BLaER1 treated with 17β-estradiol and CSF1 and Interleukin-3, amounts not matched to agents 10 nM and 100 nM (cell line): ENCODE measurements around the gene SCRT2.
A peak's percentile ranks its signal among the peaks of the same experiment; 100 is the strongest.

Experiments
- H3K27ac ChIP-seq, 11 experiments: shearing (Covaris generic); formaldehyde crosslinking; 2 replicates each; pipeline ENCODE4 v1.8.1; 2022
- H3K27me3 ChIP-seq, 11 experiments: shearing (Covaris generic); formaldehyde crosslinking; 2 replicates each; pipeline ENCODE4 v1.8.1; 2022
- H3K36me3 ChIP-seq, 11 experiments: shearing (Covaris generic); formaldehyde crosslinking; 2 replicates each; pipeline ENCODE4 v1.8.1; 2022
- H3K4me1 ChIP-seq, 10 experiments: shearing (Covaris generic); formaldehyde crosslinking; 2 replicates each; pipeline ENCODE4 v1.8.1; 2022
- H3K4me2 ChIP-seq, 11 experiments: shearing (Covaris generic); formaldehyde crosslinking; 2 replicates each; pipeline ENCODE4 v1.8.1; 2022
- H3K4me3 ChIP-seq, 10 experiments: shearing (Covaris generic); formaldehyde crosslinking; 2 replicates each; pipeline ENCODE4 v1.8.1; 2022
- H3K9ac ChIP-seq, 11 experiments: shearing (Covaris generic); formaldehyde crosslinking; 2 replicates each; pipeline ENCODE4 v1.8.1; 2022
- H3K9me3 ChIP-seq, 11 experiments: shearing (Covaris generic); formaldehyde crosslinking; replicated peaks in 1 of 11; 2 replicates each; pipeline ENCODE4 v1.8.1; 2022
- H4K20me1 ChIP-seq, 11 experiments: shearing (Covaris generic); formaldehyde crosslinking; 2 replicates each; pipeline ENCODE4 v1.8.1; 2022
- Cebpa-rat ChIP-seq, 11 experiments: shearing (Covaris generic); IDR thresholded peaks; 2 replicates each; pipeline ENCODE4 v1.8.1; 2022

The SCRT2 gene

GRCh38 chr20:717271-717670, 41.7 kb upstream of the SCRT2 start:
- H3K4me3 ChIP-seq: no peak overlapping the region
- no peaks in the 10 kb centered on the region for H4K20me1 ChIP-seq
- H3K9ac ChIP-seq: no peak overlapping the region
- H3K4me2 ChIP-seq: no peak overlapping the region
- peaks cover 6 to 33% (median 23%) of the 10 kb centered on the region in 10 experiments; a peak in 18 of 20 replicates for H3K4me1 ChIP-seq
- no peaks in the 10 kb centered on the region for H3K27me3 ChIP-seq
- H3K9me3 ChIP-seq: peaks cover 27 to 36% (median 35%) of the 10 kb centered on the region in 11 experiments
- H3K27ac ChIP-seq: no peak overlapping the region
- TF ChIP-seq Cebpa-rat (IDR thresholded peaks at IDR 0.05): no peak
- no peaks in the 10 kb centered on the region; a peak in 1 of 22 replicates for H3K36me3 ChIP-seq

GRCh38 chr20:714453-714852, 38.9 kb upstream of the SCRT2 start:
- Histone ChIP-seq H4K20me1 (no peaks in the 10 kb centered on the region), H3K4me1 (peaks cover 0 to 13% (median 5%) of the 10 kb centered on the region in 10 experiments; a peak in 13 of 20 replicates), H3K9ac (no peak overlapping the region), H3K4me3 (no peak overlapping the region), H3K27me3 (no peaks in the 10 kb centered on the region), H3K9me3 (peaks cover 36 to 60% (median 54%) of the 10 kb centered on the region in 11 experiments), H3K4me2 (no peak overlapping the region), H3K27ac (no peak overlapping the region), H3K36me3 (no peaks in the 10 kb centered on the region; a peak in 1 of 22 replicates)
- no peak for TF ChIP-seq Cebpa-rat (IDR thresholded peaks at IDR 0.05)

- Histone ChIP-seq H3K9ac (no peak overlapping the region), H3K4me3 (no peak overlapping the region), H3K36me3 (no peaks in the 10 kb centered on the region; a peak in 1 of 22 replicates), H3K4me1 (peaks cover 0 to 20% (median 10%) of the 10 kb centered on the region in 10 experiments; a peak in 12 of 20 replicates), H3K4me2 (no peak overlapping the region), H3K27ac (no peak overlapping the region), H3K27me3 (no peaks in the 10 kb centered on the region), H3K9me3 (peaks cover 49 to 75% (median 68%) of the 10 kb centered on the region in 11 experiments), H4K20me1 (no peaks in the 10 kb centered on the region)
- TF ChIP-seq Cebpa-rat (IDR thresholded peaks at IDR 0.05): no peak
Observed at GRCh38 chr20:711576-711975, 36.0 kb upstream of the SCRT2 start.

GRCh38 chr20:710780-711450, 35.3 kb upstream of the SCRT2 start:
- no peak for TF ChIP-seq Cebpa-rat (IDR thresholded peaks at IDR 0.05)
- Histone ChIP-seq H3K36me3 (no peaks in the 10 kb centered on the region; a peak in 1 of 22 replicates), H3K4me1 (peaks cover 0 to 22% (median 17%) of the 10 kb centered on the region in 10 experiments; a peak in 12 of 20 replicates), H3K9ac (no peak overlapping the region), H3K27ac (no peak overlapping the region), H3K27me3 (no peaks in the 10 kb centered on the region), H3K4me3 (no peak overlapping the region), H3K4me2 (no peak overlapping the region), H3K9me3 (peaks cover 49 to 75% (median 68%) of the 10 kb centered on the region in 11 experiments), H4K20me1 (no peaks in the 10 kb centered on the region)

- H3K9me3 ChIP-seq: peaks cover 49 to 67% (median 64%) of the 10 kb centered on the region in 11 experiments
- H3K4me3 ChIP-seq: no peak overlapping the region
- no peaks in the 10 kb centered on the region for H3K27me3 ChIP-seq
- no peak for TF ChIP-seq Cebpa-rat (IDR thresholded peaks at IDR 0.05)
- no peaks in the 10 kb centered on the region for H4K20me1 ChIP-seq
- H3K4me1 ChIP-seq: peaks cover 0 to 24% (median 17%) of the 10 kb centered on the region in 10 experiments; a peak in 12 of 20 replicates
- no peaks in the 10 kb centered on the region; a peak in 1 of 22 replicates for H3K36me3 ChIP-seq
- no peak overlapping the region for H3K27ac ChIP-seq
- H3K9ac ChIP-seq: no peak overlapping the region
- no peak overlapping the region for H3K4me2 ChIP-seq
Observed at GRCh38 chr20:709991-710779, 34.6 kb upstream of the SCRT2 start.

GRCh38 chr20:709423-709822, 33.8 kb upstream of the SCRT2 start:
- Histone ChIP-seq H3K4me3 (no peak overlapping the region), H3K27ac (no peak overlapping the region), H3K4me2 (no peak overlapping the region), H3K9me3 (peaks cover 43 to 60% (median 56%) of the 10 kb centered on the region in 11 experiments), H4K20me1 (no peaks in the 10 kb centered on the region), H3K9ac (no peak overlapping the region), H3K36me3 (no peaks in the 10 kb centered on the region; a peak in 1 of 22 replicates), H3K4me1 (peaks cover 0 to 24% (median 17%) of the 10 kb centered on the region in 10 experiments; a peak in 12 of 20 replicates), H3K27me3 (no peaks in the 10 kb centered on the region)
- no peak for TF ChIP-seq Cebpa-rat (IDR thresholded peaks at IDR 0.05)

GRCh38 chr20:708956-709355, 33.4 kb upstream of the SCRT2 start:
- Histone ChIP-seq H3K36me3 (no peaks in the 10 kb centered on the region; a peak in 1 of 22 replicates), H3K4me2 (no peak overlapping the region), H3K4me3 (no peak overlapping the region), H3K27ac (no peak overlapping the region), H3K9me3 (peaks cover 38 to 55% (median 52%) of the 10 kb centered on the region in 11 experiments), H3K27me3 (no peaks in the 10 kb centered on the region), H3K4me1 (peaks cover 0 to 24% (median 17%) of the 10 kb centered on the region in 10 experiments; a peak in 12 of 20 replicates), H3K9ac (no peak overlapping the region), H4K20me1 (no peaks in the 10 kb centered on the region)
- no peak for TF ChIP-seq Cebpa-rat (IDR thresholded peaks at IDR 0.05)

GRCh38 chr20:707451-708110, 32.0 kb upstream of the SCRT2 start:
- peaks cover 25 to 41% (median 38%) of the 10 kb centered on the region in 11 experiments for H3K9me3 ChIP-seq
- peaks cover 0 to 32% (median 18%) of the 10 kb centered on the region in 10 experiments; a peak in 13 of 20 replicates for H3K4me1 ChIP-seq
- H3K27me3 ChIP-seq: no peaks in the 10 kb centered on the region
- no peak overlapping the region for H3K9ac ChIP-seq
- no peak overlapping the region for H3K27ac ChIP-seq
- H3K4me2 ChIP-seq: peak overlapping the region in 7 of 11 experiments; percentile 14 to 40 (median 29); a peak in 11 of 22 replicates
- no peak for TF ChIP-seq Cebpa-rat (IDR thresholded peaks at IDR 0.05)
- H4K20me1 ChIP-seq: no peaks in the 10 kb centered on the region
- no peaks in the 10 kb centered on the region for H3K36me3 ChIP-seq
- H3K4me3 ChIP-seq: no peak overlapping the region
